Measurements from ENCODE around the gene SELENOI.

DNA sequence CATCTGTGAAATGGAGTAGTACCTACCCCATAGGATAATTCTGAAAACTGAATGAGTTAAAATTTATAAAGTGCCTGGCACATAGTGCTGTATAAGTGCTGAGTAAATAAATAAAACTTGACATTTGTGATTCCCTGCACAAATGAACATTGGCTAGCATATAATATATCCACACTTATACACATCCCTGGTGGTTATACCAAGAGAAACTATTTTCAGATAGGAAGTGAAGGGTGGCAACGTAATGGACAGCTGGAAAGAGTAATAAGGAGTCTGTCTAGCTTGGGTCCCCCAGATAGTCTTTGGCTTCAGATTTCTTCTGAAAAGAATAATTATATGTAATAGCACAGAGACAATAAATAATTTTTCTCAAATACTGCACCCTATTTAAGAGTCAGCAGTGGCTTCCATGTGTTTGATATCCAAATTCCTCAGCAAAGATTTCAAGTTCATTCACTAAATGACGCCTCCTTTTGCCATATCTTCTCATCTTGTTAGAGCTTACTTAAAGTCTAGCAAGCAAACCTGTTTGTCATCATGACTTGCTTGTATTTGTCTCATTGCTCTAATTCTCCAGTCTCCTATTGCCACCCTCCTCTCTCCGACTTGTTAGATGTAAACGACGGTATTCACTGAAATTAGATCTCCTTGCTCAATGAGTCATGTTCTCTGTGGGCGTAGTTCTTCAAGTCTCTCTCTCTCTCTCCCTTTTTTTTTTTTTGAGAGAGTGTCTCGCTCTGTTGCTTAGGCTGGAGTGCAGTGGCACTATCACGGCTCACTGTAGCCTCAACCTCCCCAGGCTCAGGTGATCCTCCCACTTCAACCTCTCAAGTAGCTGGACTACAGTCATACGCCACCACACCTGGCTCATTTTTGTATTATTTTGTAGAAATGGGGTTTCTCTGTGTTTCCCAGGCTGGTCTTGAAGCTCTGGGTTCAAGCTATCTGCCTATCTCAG lies 9.4 kb downstream of the SELENOI start:
- TF ChIP-seq POLR2AphosphoS5 (IDR thresholded peaks at IDR 0.05) (no peak), EP300 (IDR thresholded peaks at IDR 0.05) (no peak)
- TF ChIP-seq, protein P1, sequence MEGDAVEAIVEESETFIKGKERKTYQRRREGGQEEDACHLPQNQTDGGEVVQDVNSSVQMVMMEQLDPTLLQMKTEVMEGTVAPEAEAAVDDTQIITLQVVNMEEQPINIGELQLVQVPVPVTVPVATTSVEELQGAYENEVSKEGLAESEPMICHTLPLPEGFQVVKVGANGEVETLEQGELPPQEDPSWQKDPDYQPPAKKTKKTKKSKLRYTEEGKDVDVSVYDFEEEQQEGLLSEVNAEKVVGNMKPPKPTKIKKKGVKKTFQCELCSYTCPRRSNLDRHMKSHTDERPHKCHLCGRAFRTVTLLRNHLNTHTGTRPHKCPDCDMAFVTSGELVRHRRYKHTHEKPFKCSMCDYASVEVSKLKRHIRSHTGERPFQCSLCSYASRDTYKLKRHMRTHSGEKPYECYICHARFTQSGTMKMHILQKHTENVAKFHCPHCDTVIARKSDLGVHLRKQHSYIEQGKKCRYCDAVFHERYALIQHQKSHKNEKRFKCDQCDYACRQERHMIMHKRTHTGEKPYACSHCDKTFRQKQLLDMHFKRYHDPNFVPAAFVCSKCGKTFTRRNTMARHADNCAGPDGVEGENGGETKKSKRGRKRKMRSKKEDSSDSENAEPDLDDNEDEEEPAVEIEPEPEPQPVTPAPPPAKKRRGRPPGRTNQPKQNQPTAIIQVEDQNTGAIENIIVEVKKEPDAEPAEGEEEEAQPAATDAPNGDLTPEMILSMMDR (IDR thresholded peaks at IDR 0.05) = no peak
